ENCODE measurements around the gene IL6R. TPM values are rescaled to one million over a fixed set of nuclear protein-coding genes. Genes with fewer than 3 reads are reported as not detected.

The IL6R gene
- total RNA-seq, 4 donors from 2014 or later = 56.1 to 140 (median 100) TPM

- peaks cover 3 to 52% (median 32%) of the 10 kb centered on the region in 4 donors for H3K4me1 ChIP-seq
- H3K36me3 ChIP-seq = peaks cover 0 to 5% (median 0%) of the 10 kb centered on the region in 3 donors
- H3K27ac ChIP-seq = peak overlapping the region; percentile 88 to 97 (median 93)
- H3K9me3 ChIP-seq = no peaks in the 10 kb centered on the region
- peak overlapping the region in 3 of 4 donors; percentile 76 to 87 (median 76) for H3K4me3 ChIP-seq
- TF ChIP-seq POLR2A (IDR thresholded peaks at IDR 0.05) (no peak), CTCF (IDR thresholded peaks at IDR 0.05) (no peak)
- no peaks in the 10 kb centered on the region for H3K27me3 ChIP-seq
- no peak for DNase-seq
These were observed 3.1 kb downstream of the IL6R start for GRCh38 chr1:154408174-154408777.

- Histone ChIP-seq H3K9me3 (no peaks in the 10 kb centered on the region), H3K27ac (peak overlapping the region in 2 of 4 donors; percentile 34 to 90), H3K4me3 (no peak overlapping the region), H3K4me1 (peaks cover 0 to 61% (median 26%) of the 10 kb centered on the region in 4 donors), H3K27me3 (no peaks in the 10 kb centered on the region), H3K36me3 (peaks cover 0 to 5% (median 0%) of the 10 kb centered on the region in 3 donors)
- peak in 1 of 3 donors; percentile 44 for DNase-seq
- no peak for TF ChIP-seq CTCF (IDR thresholded peaks at IDR 0.05)
- no peak for TF ChIP-seq POLR2A (IDR thresholded peaks at IDR 0.05)
These were observed 5.2 kb downstream of the IL6R start for GRCh38 chr1:154410185-154410827.

GRCh38 chr1:154411525-154411924 lies 6.4 kb downstream of the IL6R start:
- no peak for DNase-seq
- TF ChIP-seq CTCF (IDR thresholded peaks at IDR 0.05) (no peak), POLR2A (IDR thresholded peaks at IDR 0.05) (no peak)
- no peaks in the 10 kb centered on the region for H3K9me3 ChIP-seq
- H3K27me3 ChIP-seq = no peaks in the 10 kb centered on the region
- peaks cover 0 to 63% (median 23%) of the 10 kb centered on the region in 4 donors for H3K4me1 ChIP-seq
- peak overlapping the region in 1 of 4 donors; percentile 50 for H3K27ac ChIP-seq
- peaks cover 0 to 5% (median 0%) of the 10 kb centered on the region in 3 donors for H3K36me3 ChIP-seq
- no peak overlapping the region for H3K4me3 ChIP-seq

GRCh38 chr1:154413177-154413783 lies 8.1 kb downstream of the IL6R start:
- no peak overlapping the region for H3K4me3 ChIP-seq
- peaks cover 0 to 57% (median 7%) of the 10 kb centered on the region in 4 donors for H3K4me1 ChIP-seq
- H3K27ac ChIP-seq = peak overlapping the region in 3 of 4 donors; percentile 14 to 53 (median 43)
- H3K36me3 ChIP-seq = peaks cover 0 to 5% (median 0%) of the 10 kb centered on the region in 3 donors
- no peaks in the 10 kb centered on the region for H3K27me3 ChIP-seq
- TF ChIP-seq POLR2A (IDR thresholded peaks at IDR 0.05) (no peak), CTCF (IDR thresholded peaks at IDR 0.05) (no peak)
- no peaks in the 10 kb centered on the region for H3K9me3 ChIP-seq
- DNase-seq = no peak

- H3K27ac ChIP-seq = no peak overlapping the region
- H3K4me1 ChIP-seq = peaks cover 4 to 58% (median 10%) of the 10 kb centered on the region in 4 donors
- no peak overlapping the region for H3K4me3 ChIP-seq
- H3K36me3 ChIP-seq = peaks cover 0 to 5% (median 0%) of the 10 kb centered on the region in 3 donors
- no peak for DNase-seq
- TF ChIP-seq POLR2A (IDR thresholded peaks at IDR 0.05) (no peak), CTCF (IDR thresholded peaks at IDR 0.05) (no peak)
- H3K27me3 ChIP-seq = no peaks in the 10 kb centered on the region
- H3K9me3 ChIP-seq = no peaks in the 10 kb centered on the region
These were observed 9.5 kb downstream of the IL6R start for GRCh38 chr1:154414606-154415005.
